HG02798 (cell line): ENCODE measurements around the gene FBXW10B.
"Not testable (repeated sequence)": the region's sequence is repeated elsewhere in the genome, so short reads cannot be mapped to it uniquely, and the experiment has no call there.

Experiments used
- ATAC-seq: cut with Tn5 transposase; IDR thresholded peaks from one replicate; pipeline ENCODE4 v1.9.1; 2021; ENCODE audit warnings: mild to moderate bottlenecking; ENCODE audit not compliant: unreplicated experiment, poor library complexity

The FBXW10B gene, protein sequence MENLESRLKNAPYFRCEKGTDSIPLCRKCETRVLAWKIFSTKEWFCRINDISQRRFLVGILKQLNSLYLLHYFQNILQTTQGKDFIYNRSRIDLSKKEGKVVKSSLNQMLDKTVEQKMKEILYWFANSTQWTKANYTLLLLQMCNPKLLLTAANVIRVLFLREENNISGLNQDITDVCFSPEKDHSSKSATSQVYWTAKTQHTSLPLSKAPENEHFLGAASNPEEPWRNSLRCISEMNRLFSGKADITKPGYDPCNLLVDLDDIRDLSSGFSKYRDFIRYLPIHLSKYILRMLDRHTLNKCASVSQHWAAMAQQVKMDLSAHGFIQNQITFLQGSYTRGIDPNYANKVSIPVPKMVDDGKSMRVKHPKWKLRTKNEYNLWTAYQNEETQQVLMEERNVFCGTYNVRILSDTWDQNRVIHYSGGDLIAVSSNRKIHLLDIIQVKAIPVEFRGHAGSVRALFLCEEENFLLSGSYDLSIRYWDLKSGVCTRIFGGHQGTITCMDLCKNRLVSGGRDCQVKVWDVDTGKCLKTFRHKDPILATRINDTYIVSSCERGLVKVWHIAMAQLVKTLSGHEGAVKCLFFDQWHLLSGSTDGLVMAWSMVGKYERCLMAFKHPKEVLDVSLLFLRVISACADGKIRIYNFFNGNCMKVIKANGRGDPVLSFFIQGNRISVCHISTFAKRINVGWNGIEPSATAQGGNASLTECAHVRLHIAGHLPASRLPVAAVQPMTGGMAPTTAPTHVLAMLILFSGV

GRCh38 chr17:15619331-15620058 lies at the start of gene FBXW10B:
Gene FBXW10B, minus strand, starts transcription at chr17:15619704. Its CDS starts 192 bp downstream, at chr17:15619512.
- ATAC-seq = not testable (repeated sequence)

DNA sequence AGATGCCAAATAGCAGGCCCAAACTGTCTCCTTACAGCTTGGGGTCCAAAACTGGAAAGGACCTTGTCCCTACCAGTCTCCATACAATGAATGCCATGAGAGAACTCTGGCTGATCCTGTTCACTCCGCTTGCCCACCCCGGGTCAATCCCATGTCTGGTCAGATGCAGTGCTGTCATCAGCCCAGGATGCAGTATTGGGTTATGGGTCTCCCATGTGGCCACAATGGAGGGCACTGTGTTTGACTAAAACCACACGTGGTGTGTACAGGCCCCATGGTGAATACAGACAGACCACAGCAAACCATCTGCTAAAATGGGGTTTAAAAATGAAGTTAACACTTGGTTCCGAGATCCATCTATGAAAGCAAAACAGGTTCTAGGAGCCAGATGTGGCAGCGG lies 44.2 kb upstream of the FBXW10B start:
- ATAC-seq = no peak

GRCh38 chr17:15663176-15663575 lies 43.7 kb upstream of the FBXW10B start:
- no peak for ATAC-seq

- ATAC-seq = no peak
Measured at GRCh38 chr17:15662681-15663080, 43.2 kb upstream of the FBXW10B start.

GRCh38 chr17:15660077-15660476 lies 40.6 kb upstream of the FBXW10B start:
- ATAC-seq = no peak

DNA sequence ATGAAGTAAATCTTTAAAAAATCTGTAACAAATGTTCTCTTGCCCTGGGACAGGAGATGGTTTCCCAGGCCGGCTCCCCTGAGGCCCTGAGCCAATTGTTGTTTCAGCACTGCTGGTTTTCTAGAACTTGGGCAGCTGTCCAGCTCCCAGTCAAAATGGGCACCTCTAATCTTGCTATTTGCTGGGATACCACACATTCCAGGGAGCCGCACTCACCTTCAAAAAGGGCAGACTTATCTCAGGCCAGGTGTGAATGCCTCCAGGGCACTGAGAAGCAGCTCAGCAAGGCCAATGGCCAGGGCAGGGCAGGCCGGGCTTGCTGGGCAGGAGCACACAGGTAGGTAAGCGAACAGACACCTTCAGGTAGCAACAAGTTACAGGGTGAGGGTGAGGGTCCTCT lies 40.2 kb upstream of the FBXW10B start:
- no peak for ATAC-seq

DNA sequence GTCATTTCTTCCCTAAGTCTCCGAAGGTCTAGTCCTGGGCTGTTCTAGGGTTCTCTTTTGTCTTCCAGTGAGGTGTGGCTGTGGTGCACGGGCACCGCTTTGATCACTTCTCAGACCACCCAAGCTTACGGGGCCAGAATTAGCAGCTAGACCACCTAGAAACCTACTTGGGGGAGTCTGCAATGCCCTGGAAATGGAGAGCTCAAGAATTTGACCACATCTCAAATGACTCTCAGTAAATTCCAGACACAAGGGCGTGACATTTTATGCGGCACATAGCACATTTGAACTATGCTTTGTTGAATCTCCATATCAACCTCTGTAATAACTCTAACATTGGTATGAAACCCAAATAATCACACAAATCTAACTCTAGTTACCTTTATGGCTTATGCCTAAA lies 39.7 kb upstream of the FBXW10B start:
- no peak for ATAC-seq

- ATAC-seq = no peak
Measured at GRCh38 chr17:15658296-15658695, 38.8 kb upstream of the FBXW10B start.

DNA sequence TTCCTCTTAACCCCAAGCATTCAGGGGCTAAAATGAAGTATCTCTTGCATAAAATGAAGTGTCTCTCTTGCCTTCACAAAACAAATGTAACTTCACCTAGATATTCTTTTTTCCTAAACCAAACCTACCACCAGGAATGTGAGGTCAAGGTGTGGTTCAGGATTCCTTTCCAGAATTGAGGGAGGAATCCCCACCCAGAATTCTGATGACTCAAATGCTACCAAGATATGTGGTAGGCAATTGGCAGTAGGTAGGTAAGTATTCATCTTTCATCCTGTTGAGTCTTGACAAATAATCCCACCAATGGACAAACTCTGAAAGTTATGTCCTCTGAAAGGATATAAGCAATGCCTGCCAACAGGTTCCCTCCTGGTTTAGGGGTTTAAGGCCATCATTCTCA lies 38.4 kb upstream of the FBXW10B start:
- no peak for ATAC-seq

DNA sequence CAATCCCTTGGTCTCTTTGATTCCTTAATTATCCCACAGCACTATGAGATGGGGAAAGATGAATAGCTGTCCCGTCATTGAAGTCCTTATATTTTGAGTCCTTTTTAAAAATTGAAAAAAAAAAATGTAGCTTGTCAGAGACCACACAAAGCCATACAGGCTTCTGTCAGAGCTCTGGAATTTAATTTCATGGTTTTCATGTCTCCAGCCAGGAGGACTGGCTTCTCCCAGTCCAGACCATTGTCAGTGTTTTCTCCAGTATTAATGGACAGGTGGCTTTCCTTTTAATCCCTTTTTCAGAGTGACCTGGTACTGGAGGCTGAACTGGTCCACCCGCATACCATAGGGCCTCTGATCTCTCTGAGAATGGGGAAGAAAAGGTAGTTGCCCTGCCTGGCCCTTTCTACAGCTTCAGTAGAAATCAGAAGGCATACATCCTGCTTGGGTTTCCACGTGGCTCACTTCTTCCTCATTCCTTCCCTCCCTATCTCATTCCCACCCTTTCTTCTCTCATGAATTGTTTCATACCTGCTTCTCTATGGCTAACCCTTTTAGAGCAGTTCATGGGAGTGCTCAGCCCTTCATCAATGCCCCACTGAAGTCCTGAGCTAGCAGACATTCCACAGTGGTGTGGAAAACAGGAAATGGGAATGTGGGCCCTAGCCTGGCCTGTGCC lies 35.5 kb upstream of the FBXW10B start:
- no peak for ATAC-seq

GRCh38 chr17:15654401-15654800 lies 34.9 kb upstream of the FBXW10B start:
- not testable (repeated sequence) for ATAC-seq

DNA sequence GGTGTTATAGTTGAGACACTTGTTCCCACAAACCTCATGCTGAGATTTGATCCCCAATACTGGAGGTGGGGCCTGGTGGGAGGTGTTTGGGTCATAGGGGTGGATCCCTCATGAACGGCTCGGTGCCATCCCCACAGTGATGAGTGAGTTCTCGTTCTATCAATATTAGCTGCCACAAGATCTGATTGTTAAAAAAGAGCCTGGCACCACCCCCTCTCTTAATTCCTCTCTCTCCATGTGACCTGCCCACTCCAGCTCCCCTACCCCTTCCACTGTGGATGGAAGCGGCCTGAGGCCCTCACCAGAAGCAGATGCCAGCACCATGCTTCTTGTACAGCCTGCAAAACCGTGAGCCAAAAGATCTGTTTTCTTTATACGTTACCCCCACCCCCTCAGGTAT lies 33.5 kb upstream of the FBXW10B start:
- ATAC-seq = no peak

DNA sequence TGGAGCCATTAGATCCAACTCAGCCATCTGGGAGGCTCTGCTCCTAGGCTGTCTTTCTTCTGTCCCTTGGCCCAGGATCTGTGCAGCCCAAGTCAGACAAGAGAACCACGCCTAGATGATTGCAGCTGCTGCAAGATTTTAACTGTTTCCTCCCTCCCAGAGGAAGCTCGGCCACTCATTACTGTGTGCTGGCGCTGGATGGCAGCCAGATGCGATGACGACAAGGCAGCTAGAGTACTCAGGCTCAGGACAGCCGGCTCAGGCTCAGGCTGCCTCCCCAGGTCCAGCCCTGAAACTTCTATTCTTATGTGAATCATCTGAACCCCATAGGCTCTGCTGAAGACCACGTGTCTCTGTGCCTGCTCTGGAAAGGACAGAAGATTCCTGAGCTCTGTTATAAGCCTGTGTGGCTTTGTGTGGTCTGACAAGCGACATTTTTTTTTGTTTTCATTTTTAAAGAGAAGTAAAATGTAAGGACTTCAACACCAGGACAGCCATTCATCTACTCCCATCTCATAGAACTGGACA lies 32.1 kb upstream of the FBXW10B start:
- ATAC-seq = peak; percentile 83

DNA sequence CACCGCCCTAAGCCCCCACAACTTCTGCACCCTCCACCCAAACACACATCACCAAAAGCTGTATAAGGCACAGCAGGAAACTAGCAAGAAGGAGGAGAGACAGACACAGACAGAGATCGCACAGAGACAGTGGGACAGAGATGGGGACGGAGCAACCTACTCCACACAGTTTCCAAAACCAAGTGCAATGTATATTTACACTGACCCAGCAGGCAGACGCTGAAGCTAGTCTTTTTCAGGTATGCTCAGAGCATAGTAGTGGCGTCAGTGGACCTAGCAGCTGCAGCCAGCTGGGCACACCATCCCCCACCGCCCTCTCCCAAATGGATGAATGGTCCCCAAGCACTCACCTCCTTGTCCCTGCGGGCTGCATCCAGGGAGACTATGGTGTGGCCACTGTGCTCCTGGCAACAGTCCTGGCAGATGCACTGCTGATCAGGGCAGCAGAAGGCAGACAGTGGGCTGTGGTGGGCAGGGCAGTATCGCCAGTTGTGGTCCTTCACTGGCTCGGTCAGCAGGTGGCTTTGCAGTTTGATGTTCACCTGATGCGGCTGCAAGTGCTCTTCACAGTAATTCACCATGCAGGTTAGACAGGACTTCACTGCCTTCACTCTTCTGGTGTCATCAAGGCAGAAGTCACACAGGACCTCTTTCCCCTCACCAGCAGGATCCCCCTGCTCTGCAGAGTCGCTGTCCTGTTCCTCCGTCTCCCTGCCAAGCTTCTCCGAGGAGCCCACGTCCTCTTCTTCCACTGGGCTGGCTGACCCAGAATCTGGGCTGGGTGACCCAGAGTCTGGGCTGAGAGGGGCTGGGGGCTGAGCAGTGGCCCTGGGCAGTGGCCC lies 31.5 kb upstream of the FBXW10B start:
- ATAC-seq = no peak

DNA sequence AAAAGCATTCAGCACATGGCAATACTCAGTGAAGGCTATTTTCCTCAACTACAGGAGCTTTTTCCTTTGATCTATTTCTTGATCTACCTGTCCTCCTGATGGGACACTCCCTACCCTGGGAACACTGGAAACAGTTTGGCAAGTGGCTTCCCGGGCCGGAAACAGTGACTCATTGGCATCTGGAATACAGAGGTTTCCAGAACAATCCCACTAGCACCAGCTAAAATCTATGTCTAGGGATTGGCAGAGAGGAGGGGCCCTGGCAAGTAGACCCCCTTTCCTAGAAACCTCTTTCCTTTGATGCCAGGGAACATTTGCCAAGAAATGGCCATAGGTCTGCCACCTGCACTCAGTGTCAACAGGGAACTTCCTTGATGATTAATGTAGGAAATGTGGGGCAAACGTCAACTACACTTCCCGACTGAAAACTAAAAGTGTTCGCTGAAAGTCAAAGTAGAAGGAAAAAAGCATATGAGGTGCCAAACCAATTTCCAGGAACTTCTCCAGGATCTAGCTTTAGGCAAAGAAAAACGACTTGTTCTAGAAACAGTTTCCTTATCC lies 30.4 kb upstream of the FBXW10B start:
- ATAC-seq = no peak

DNA sequence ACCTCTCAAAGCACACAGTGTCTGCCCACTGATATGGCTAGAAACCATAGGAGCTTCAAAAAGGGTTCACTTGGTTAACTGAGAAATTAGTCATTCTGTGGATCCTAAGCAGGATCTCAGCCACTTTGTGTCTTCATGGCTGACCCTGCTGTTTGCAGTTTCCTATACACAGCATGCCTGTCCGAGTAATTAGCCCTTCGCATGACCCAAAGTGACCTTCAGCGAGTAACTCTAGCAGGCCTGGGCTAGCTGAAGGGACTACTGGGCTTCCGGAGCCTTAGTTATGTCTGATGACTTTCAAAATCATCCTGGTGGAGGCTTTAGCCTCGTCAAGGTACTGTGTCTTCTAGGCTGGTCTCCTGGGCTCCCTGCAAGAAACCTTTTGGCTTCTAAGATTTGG lies 28.9 kb upstream of the FBXW10B start:
- ATAC-seq = no peak

GRCh38 chr17:15645942-15646312 lies 26.4 kb upstream of the FBXW10B start:
- ATAC-seq = not testable (repeated sequence)

DNA sequence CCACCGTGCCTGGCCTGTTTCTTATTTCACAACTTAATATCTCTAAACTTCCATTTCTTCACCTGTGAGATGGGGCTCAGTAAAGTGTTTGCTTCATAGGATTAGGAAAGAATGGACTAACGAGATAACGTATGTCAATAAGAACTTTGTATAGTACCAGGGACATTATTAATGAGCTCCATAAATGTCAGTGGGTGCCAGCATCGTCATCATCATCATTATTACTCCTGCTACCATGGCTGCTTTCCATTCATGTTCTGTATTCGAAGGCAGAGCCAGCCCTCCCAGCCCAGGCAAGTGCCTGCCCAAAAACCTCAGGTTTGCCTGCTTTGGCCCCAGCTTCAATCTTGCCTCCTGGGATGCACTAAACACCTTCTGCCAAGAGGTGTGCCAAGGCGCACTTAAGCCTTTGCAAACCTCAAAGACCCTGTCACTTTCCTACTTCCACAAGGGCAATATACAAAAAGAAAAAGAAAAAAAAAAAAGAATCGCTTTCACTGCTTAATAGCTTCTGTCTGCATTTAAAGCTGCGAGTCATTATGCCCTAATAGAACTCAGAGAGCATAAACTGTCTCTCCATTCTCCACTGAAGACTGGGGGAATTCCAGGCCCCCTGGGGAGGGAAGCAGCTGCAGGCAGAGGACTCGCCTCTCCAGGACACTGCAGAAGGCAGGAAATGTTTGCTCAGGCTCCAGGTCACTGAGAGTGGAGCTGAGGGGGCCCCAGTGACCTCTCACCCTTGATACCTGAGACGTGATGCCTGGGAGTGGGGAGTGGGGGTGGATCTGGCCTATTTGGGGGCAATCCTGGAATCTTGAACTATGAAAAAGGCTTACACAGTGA lies 25.8 kb upstream of the FBXW10B start:
- not testable (repeated sequence) for ATAC-seq
